Brain microvascular endothelial cell (primary cell): Measurements from ENCODE around the gene CTBP1.

ENCODE experiments used
- DNase-seq: peaks from one replicate; pipeline ENCODE4 v3.0.0-alpha.2; 2020
- H3K27ac ChIP-seq: fragments of 250-450 bp; sonication (Bioruptor Pico); 2 replicates; pipeline ENCODE4 v1.5.1; 2020; ENCODE audit warnings: mild to moderate bottlenecking, moderate library complexity
- H3K27me3 ChIP-seq: fragments of 250-450 bp; sonication (Bioruptor Pico); replicated peaks from 2 replicates; pipeline ENCODE4 v1.5.1; 2020; ENCODE audit warnings: mild to moderate bottlenecking
- H3K36me3 ChIP-seq: fragments of 250-450 bp; sonication (Bioruptor Pico); replicated peaks from 2 replicates; pipeline ENCODE4 v1.5.1; 2020; ENCODE audit warnings: mild to moderate bottlenecking
- H3K4me3 ChIP-seq: 2 replicates; pipeline ENCODE4 v1.5.1; 2011; ENCODE audit warnings: low read depth, mild to moderate bottlenecking, control low read depth, low read length, moderate library complexity
- CTCF ChIP-seq: IDR thresholded peaks from 2 replicates; pipeline ENCODE4 v1.5.1; 2011; ENCODE audit warnings: low read depth, mild to moderate bottlenecking, moderate library complexity, low read length, control low read depth, inconsistent platforms; ENCODE audit errors: missing control alignments
- in situ Hi-C: cut with HindIII; loops from 2 replicates; pipeline ENCODE4 v1.10.0; 2017; ENCODE audit warnings: low sequenced_read_pairs, low pct_ligation_motif_present

CTBP1 gene

DNA sequence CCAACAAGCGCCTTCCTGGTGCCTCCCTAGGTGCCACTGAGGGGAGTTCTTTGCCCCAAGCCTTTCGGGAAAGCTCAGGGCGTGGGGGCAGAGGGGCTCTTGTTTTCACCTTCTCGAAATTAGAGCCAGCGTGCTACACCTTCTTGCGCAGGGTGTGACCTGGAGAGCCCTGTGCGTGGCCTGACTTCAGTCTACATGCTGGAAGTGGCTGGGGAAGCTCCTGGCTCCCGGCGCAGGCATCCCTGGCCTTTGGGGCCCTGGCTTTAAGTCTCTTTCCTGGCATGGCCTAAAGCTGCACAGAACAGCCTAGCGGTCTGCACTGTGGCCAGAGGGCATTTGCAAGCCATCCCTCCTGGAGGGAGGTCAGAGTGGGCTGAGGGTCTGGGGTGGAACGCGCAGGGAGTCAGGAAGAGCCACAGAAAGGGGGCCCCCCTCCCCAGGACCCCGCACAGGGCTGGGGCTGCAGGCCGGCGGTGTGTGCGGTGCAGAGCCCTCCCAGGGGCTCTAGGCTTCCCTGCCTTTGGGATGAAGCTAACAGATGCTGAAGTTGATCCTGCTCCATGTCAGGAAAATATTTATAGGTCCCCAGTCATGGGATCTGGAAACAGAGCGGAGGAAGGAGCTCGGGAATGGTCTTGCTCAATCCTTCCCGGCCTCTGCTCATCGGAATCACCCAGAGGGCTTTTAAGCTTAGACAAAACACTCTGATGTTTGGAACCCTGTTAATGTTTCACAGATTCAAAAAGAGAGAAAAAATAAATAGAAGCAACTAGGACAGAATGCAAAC lies 75.8 kb downstream of the CTBP1 start:
- H3K4me3 ChIP-seq, result no peak overlapping the region
- no peaks in the 10 kb centered on the region for H3K36me3 ChIP-seq
- H3K27me3 ChIP-seq, result peaks cover 23% of the 10 kb centered on the region
- in situ Hi-C loops, result no loop called here
- no peak overlapping the region for H3K27ac ChIP-seq
- TF ChIP-seq CTCF, result no peak
- no peak for DNase-seq

- no peak for DNase-seq
- Histone ChIP-seq H3K27me3 (peaks cover 23% of the 10 kb centered on the region), H3K36me3 (no peaks in the 10 kb centered on the region), H3K4me3 (peak within 1 kb of the TSS; percentile 47), H3K27ac (no peak within 1 kb of the TSS)
- in situ Hi-C loops, result no loop called here
- TF ChIP-seq CTCF, result no peak
Measured at GRCh38 chr4:1172228-1172851, 76.6 kb downstream of the CTBP1 start, which contains the start of gene SPON2. Gene SPON2 (minus strand): TSS chr4:1172583.

GRCh38 chr4:1171311-1172227 lies 77.4 kb downstream of the CTBP1 start:
- H3K36me3 ChIP-seq, result no peaks in the 10 kb centered on the region
- peak overlapping the region; percentile 47 for H3K4me3 ChIP-seq
- no peak for DNase-seq
- H3K27ac ChIP-seq, result no peak overlapping the region
- in situ Hi-C loops, result no loop called here
- no peak for TF ChIP-seq CTCF
- H3K27me3 ChIP-seq, result peaks cover 23% of the 10 kb centered on the region

DNA sequence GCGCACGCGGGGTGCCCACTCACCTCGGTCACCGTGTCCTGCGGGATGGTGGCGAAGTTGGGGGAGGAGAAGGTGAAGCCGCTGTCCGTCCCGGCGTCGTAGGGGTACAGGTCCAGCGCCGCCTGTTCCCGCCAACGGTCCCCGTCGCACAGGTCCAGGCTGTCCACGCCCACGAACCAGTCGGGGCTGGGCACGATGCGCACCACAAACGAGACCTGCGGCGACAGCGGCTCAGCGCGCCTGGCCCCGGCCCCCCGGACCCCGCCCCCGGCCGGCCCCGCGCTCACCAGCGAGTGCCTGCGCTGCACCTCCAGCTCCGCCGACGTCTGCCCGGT lies 78.0 kb downstream of the CTBP1 start:
- TF ChIP-seq CTCF, result no peak
- Histone ChIP-seq H3K36me3 (no peaks in the 10 kb centered on the region), H3K4me3 (peak overlapping the region; percentile 47), H3K27ac (no peak overlapping the region), H3K27me3 (peaks cover 23% of the 10 kb centered on the region)
- in situ Hi-C loops, result no loop called here
- DNase-seq, result no peak

GRCh38 chr4:1170156-1170975 lies 78.6 kb downstream of the CTBP1 start:
- H3K4me3 ChIP-seq, result peak overlapping the region; percentile 9
- no peak overlapping the region for H3K27ac ChIP-seq
- no peak for DNase-seq
- no peak for TF ChIP-seq CTCF
- peaks cover 23% of the 10 kb centered on the region for H3K27me3 ChIP-seq
- H3K36me3 ChIP-seq, result no peaks in the 10 kb centered on the region
- in situ Hi-C loops, result no loop called here
